ENCODE measurements around the gene IL17RD.

IL17RD gene

DNA sequence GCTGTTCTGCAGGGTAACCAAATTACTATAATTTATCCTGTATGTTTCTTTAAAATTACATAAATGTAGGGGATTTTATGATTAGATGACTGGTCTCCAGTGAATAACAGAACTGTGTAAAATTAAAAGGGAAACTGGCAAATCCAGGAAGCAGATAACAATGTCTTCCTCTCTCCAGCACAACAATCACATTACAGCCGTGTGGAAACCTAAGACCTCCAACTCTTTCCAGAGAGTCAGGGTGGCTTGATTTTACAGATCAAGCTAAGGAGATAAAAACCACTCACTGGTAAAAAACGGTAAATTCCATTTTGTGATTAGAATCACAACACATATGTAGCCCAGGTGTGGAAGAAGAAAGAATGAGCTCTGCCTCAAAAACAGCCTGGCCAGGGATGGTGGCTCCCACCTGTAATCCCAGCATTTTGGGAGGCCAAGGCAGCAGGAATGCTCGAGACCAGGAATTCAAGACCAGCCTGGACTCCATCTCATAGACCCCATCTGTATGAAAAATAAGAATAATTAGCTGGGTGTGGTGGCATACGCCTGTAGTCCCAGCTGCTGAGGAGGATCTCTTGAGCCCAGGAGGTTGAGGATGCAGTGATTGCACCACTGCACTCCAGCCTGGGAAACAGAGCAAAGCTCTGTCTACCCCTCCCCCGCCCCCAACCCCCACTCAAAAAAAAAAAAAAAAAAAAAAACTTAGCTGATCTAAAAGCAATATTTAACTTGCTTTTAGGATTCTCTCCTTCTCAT, 29.0 kb downstream of the IL17RD start:
- DNase-seq (ENCODE audit: low read depth) = no peak
- TF ChIP-seq, protein P1, sequence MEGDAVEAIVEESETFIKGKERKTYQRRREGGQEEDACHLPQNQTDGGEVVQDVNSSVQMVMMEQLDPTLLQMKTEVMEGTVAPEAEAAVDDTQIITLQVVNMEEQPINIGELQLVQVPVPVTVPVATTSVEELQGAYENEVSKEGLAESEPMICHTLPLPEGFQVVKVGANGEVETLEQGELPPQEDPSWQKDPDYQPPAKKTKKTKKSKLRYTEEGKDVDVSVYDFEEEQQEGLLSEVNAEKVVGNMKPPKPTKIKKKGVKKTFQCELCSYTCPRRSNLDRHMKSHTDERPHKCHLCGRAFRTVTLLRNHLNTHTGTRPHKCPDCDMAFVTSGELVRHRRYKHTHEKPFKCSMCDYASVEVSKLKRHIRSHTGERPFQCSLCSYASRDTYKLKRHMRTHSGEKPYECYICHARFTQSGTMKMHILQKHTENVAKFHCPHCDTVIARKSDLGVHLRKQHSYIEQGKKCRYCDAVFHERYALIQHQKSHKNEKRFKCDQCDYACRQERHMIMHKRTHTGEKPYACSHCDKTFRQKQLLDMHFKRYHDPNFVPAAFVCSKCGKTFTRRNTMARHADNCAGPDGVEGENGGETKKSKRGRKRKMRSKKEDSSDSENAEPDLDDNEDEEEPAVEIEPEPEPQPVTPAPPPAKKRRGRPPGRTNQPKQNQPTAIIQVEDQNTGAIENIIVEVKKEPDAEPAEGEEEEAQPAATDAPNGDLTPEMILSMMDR (IDR thresholded peaks at IDR 0.05; ENCODE audit: control insufficient read depth, insufficient read depth, low read depth, low read length, missing control alignments) = no peak
- no peak overlapping the region for H3K4me3 ChIP-seq (ENCODE audit: control insufficient read depth, low read depth, low read length)

GRCh38 chr3:57133157-57133556, 32.0 kb downstream of the IL17RD start:
- no peak for DNase-seq (ENCODE audit: low read depth)
- H3K4me3 ChIP-seq (ENCODE audit: control insufficient read depth, low read depth, low read length) = no peak overlapping the region
- TF ChIP-seq, protein P1 (IDR thresholded peaks at IDR 0.05; ENCODE audit: control insufficient read depth, insufficient read depth, low read depth, low read length, missing control alignments) = no peak

GRCh38 chr3:57132674-57133073, 32.5 kb downstream of the IL17RD start:
- no peak for DNase-seq (ENCODE audit: low read depth)
- TF ChIP-seq, protein P1 (IDR thresholded peaks at IDR 0.05; ENCODE audit: control insufficient read depth, insufficient read depth, low read depth, low read length, missing control alignments) = no peak
- no peak overlapping the region for H3K4me3 ChIP-seq (ENCODE audit: control insufficient read depth, low read depth, low read length)

GRCh38 chr3:57131210-57131588, 34.0 kb downstream of the IL17RD start:
- DNase-seq (ENCODE audit: low read depth) = no peak
- H3K4me3 ChIP-seq (ENCODE audit: control insufficient read depth, low read depth, low read length) = no peak overlapping the region
- TF ChIP-seq, protein P1 (IDR thresholded peaks at IDR 0.05; ENCODE audit: control insufficient read depth, insufficient read depth, low read depth, low read length, missing control alignments) = no peak

DNA sequence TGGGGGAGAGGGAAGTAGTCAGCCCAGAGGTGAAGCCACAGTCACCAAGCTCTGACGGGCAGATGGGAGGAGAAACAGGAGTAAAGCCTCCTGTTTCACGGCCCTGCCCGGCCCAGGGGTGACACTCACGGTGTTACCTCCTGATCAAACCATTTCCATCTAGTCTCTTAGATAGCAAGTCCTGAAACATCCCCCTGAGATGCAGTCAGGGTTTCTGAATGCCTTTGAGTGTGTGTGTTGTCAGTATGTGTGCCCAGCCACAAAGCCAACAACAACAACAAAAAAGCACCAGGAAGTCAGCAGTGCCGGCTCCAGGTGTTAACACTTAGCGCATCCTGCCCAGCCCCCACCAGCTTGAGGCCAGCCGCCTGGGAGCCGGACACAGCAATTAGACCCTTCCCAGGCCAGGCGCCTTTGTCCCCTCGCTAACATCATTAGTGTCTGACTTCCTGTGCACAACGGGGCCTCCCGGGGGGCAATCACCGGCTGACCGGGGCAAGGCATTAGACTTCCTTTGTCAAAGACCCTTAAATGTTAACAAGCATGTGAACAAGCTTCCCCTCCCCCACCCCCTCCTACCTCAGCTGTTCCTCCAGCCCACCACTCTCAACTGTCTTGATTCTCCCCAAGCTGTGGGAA, 34.5 kb downstream of the IL17RD start:
- no peak for DNase-seq (ENCODE audit: low read depth)
- no peak overlapping the region for H3K4me3 ChIP-seq (ENCODE audit: control insufficient read depth, low read depth, low read length)
- TF ChIP-seq, protein P1 (IDR thresholded peaks at IDR 0.05; ENCODE audit: control insufficient read depth, insufficient read depth, low read depth, low read length, missing control alignments) = no peak

GRCh38 chr3:57128826-57129667, 36.1 kb downstream of the IL17RD start:
- DNase-seq (ENCODE audit: low read depth) = no peak
- no peak overlapping the region for H3K4me3 ChIP-seq (ENCODE audit: control insufficient read depth, low read depth, low read length)
- TF ChIP-seq, protein P1 (IDR thresholded peaks at IDR 0.05; ENCODE audit: control insufficient read depth, insufficient read depth, low read depth, low read length, missing control alignments) = no peak
